Fibroblast of villous mesenchyme (primary cell): ENCODE results near the gene LRRD1. TPM values are rescaled to one million over a fixed set of nuclear protein-coding genes. Genes with fewer than 3 reads are reported as not detected.

Experiments
- DNase-seq: peaks from one replicate; pipeline ENCODE4 v3.0.0-alpha.2; 2010; ENCODE audit warnings: low read depth
- H3K4me3 ChIP-seq: 2 replicates; pipeline ENCODE4 v1.5.1; 2011; ENCODE audit warnings: low read depth, mild to moderate bottlenecking, low read length
- total RNA-seq: library from RNA; depleted of rRNA; stranded (reverse); fragments of >200 nt; gene quantifications from 2 replicates; pipeline ENCODE4 v1.2.3, GENCODE V29; 2012
- TF ChIP-seq, protein P1 (sequence below): IDR thresholded peaks from 2 replicates; pipeline ENCODE4 v1.5.1; 2012; ENCODE audit warnings: low read depth, mild to moderate bottlenecking, low read length; ENCODE audit not compliant: insufficient read depth

LRRD1 gene
- total RNA-seq, 1 donor = not detected

DNA sequence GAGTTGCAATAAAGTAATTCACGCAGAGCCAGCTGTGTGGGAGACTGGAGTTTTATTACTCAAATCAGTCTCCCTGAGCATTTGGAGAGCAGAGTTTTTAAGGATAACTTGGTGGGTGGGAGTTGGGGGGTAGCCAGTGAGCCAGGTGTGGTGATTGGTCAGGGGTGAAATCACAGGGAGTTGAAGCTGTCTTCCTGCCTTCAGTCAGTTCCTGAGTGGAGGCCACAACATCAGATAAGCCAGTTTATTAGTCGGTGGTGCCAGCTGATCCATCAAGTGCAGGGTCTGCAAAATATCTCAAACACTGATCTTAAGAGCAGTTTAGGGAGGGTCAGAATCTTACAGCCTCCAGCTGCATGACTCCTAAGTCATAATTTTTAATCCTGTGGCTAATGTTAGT lies 41.4 kb downstream of the LRRD1 start:
- TF ChIP-seq, protein P1, sequence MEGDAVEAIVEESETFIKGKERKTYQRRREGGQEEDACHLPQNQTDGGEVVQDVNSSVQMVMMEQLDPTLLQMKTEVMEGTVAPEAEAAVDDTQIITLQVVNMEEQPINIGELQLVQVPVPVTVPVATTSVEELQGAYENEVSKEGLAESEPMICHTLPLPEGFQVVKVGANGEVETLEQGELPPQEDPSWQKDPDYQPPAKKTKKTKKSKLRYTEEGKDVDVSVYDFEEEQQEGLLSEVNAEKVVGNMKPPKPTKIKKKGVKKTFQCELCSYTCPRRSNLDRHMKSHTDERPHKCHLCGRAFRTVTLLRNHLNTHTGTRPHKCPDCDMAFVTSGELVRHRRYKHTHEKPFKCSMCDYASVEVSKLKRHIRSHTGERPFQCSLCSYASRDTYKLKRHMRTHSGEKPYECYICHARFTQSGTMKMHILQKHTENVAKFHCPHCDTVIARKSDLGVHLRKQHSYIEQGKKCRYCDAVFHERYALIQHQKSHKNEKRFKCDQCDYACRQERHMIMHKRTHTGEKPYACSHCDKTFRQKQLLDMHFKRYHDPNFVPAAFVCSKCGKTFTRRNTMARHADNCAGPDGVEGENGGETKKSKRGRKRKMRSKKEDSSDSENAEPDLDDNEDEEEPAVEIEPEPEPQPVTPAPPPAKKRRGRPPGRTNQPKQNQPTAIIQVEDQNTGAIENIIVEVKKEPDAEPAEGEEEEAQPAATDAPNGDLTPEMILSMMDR = no peak
- DNase-seq = peak; percentile 99
- no peak overlapping the region for H3K4me3 ChIP-seq

DNA sequence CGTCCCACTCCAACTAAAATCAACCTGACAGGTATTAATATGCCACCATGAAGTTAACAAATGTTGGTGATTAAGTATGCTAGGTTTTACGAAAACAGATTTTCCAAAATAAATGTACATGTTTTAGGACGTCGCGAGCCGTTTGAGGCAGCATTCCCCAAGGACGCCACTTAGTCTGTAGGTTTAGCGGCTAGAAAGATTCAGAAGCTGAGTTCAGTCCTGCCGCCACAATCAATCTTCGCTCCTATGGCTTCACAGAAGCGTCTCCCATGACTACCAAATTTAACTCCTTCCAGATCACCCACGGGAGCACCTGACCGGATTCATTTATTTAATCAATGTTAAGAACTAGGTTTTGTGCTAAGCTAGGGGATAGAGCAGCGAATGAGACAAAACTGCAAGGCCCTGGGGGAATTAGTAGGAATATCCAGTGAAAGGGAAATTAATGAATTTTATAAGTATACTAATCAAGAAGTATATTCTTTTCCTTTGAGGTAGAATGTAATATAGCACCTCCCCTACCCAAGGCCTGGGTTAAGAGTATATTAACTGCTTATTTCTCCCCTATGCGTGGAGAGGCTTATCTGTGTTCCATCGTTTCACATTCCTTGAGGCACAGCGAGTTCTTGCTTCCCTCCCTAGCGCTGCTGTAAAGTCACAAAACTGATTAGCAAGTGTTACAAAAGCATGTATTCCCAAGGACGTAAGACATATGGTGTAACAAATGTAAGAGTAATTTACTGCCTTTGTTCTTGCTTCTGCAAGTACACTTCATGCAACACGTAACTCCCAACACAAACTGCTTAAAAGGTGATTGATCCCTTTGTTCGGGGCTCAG lies 43.7 kb downstream of the LRRD1 start:
- H3K4me3 ChIP-seq = peak overlapping the region; percentile 68
- peak; percentile 92 for DNase-seq
- TF ChIP-seq, protein P1 = no peak

DNA sequence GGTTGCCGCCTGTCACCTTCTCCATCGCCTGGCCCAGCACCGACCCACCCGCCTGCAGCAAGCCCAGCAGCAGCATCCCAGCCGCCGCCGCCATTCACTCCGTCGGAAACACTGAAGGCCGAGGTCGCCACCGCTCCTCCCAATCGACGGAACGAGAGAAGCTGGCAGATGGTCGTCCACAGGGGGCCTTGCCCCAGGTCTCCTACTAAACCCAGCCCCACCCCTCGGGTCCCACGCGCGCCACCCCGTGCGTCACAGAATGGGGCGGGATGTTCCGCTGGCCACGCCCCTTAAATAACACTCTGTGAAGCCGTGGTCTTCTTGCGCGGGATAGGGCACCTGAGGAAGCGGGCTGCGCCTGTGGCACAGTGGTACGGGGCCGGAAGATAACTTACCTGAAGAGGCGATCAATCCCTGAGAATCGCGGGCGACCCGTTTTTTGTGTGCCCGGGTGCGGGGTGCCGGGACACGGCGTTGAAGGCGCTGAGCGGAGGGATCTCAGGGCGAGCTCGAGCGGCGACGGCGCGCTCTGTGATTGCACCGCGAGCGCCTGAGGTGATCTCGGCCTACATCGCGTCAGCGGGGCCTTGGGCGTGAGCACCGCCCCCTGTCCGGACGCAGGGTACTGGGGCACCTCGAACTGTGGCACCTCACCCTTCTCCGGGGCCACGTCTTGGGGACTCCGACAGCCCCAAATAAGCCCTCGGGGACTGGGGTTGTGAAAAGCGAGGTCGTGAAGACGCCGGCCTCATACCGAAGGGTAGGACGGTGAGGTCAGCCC lies 44.5 kb downstream of the LRRD1 start, which contains the start of gene CYP51A1:
TSS of gene CYP51A1 (minus strand) at position 207 of the 781 bp plus-strand sequence. CDS start at position 94, 113 bp downstream.
- H3K4me3 ChIP-seq = peak within 1 kb of the TSS; percentile 68
- peak; percentile 96 for DNase-seq
- TF ChIP-seq, protein P1 = no peak

DNA sequence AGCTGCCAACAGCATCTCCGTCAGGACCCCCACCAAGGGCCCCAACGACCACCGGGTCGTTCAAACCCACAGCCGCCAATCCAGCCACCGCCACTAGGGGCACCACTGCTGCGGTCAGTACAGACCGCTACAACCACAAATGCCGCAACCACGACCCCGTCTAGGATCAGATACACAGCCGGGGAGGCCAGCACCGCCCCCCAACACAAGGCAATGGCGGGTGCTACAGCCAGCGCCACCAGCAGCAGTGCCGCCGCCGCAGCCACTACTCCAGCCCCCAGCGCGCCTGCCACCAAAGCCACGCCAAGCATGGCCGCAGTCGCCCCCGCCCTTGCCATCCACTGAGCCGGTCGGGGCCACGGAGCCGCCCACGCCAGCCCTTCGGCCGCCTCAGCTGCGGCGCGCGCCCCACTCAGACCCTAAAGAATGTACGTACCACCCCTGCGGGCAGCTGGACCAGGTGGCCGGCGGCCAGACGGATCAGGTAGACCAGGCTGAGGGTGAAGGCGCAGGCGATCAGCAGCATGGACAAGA lies 45.1 kb downstream of the LRRD1 start:
- peak overlapping the region; percentile 68 for H3K4me3 ChIP-seq
- peak; percentile 80 for DNase-seq
- TF ChIP-seq, protein P1 = peak; percentile 89

DNA sequence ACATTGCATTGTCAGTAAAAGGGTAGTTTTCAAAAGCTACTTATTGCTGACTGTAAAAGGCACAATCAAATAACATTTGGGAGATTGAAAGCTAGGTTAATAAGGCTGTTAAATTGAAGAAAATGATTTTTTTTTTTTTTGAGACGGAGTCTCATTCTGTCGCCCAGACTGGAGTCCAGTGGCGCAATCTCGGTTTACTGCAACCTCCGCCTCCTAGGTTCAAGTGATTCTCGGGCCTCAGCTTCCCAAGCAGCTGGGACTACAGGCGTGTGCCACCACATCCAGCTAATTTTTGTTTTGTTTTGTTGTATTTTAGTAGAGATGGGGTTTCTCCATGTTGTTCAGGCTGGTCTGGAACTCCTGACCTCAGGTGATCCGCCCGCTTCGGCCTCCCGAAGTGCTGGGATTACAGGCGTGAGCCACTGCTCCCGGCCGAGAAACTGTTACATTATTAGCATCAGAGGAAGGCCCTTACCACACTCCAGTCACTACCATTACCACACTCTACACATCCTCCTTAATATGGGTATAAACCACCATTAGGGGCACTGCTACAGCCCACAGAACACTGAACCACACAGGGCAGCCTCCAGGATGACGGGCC lies 45.7 kb downstream of the LRRD1 start:
- TF ChIP-seq, protein P1 = no peak
- peak overlapping the region; percentile 68 for H3K4me3 ChIP-seq
- peak; percentile 30 for DNase-seq

DNA sequence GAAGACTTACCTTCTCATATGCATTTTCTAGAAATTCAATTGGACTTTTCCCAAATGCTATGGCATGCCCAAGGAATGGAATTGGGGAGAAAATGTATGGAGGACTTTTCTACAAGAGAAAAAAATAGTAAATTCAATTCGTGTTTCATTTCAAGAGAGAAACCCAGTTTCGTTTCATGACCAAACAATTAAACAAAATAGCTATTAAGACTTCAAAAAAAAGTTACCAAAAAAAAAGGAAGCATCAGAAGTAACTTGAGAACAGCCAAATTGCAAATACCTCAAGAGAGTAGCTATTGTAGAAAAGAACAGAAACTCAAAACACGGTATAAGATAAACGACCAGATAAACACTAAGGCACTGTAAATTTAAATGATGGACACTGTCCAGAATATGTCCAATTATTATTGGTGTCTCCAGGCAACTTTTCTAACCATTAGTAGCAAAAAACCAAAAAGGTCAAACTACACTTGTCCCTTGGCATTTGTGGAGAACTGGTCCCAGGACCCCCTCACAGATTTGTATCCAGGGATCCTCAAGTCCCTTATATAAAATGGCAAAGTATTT lies 47.1 kb downstream of the LRRD1 start:
- peak overlapping the region; percentile 68 for H3K4me3 ChIP-seq
- TF ChIP-seq, protein P1 = no peak
- peak; percentile 13 for DNase-seq
